Pancreas (tissue), 10 donors: ENCODE results near the gene ZBP1. TPM values are rescaled to one million over a fixed set of nuclear protein-coding genes. Genes with fewer than 3 reads are reported as not detected.

Experiments
- ATAC-seq, 4 donors: fragments of 200-7000 bp; cut with Tn5 transposase; one replicate each; pipeline versions ENCODE4 v1.8.0 to v1.9.1; 2020; ENCODE audit warnings: mild to moderate bottlenecking in 4 of 4, moderate library complexity in 4 of 4
- DNase-seq, 6 donors: peaks; one replicate each; pipeline ENCODE4 v3.0.0-alpha.2; 2020
- FAIRE-seq: peaks from 2 replicates; lab custom pipeline; 2012; peaks lifted over from hg19 to GRCh38; lab: Jason Lieb, UNC
- H3K27ac ChIP-seq, 4 donors: fragments of 200-600 bp; sonication (generic); 1 replicate in 3 of 4; 2 replicates in 1 of 4; pipeline versions ENCODE4 v1.5.0 to v1.8.0; 2020
- H3K27me3 ChIP-seq, 4 donors: fragments of 200-600 bp; one replicate each; pipeline ENCODE4 v1.8.0; 2021
- H3K36me3 ChIP-seq, 3 donors: fragments of 200-600 bp; sonication (generic) in 1 of 3; one replicate each; pipeline versions ENCODE4 v1.5.0 to v1.8.0; 2020 to 2021
- H3K4me1 ChIP-seq, 3 donors: fragments of 200-600 bp; one replicate each; pipeline ENCODE4 v1.8.0; 2021
- H3K4me3 ChIP-seq, 4 donors: fragments of 200-600 bp; sonication (generic) in 2 of 4; one replicate each; pipeline versions ENCODE4 v1.5.0 to v1.8.0; 2020 to 2021
- H3K9me3 ChIP-seq, 4 donors: fragments of 200-600 bp; one replicate each; pipeline ENCODE4 v1.8.0; 2021
- WGBS, 2 donors: extraction: QIAGEN DNeasy Blood & Tissue Kit; methylation state at CpG; one replicate each; pipeline ENCODE4 v1.1.7; 2013; 5-methylcytosine and 5-hydroxymethylcytosine counted together
- intact Hi-C, 3 donors: fragments of 100-400 bp; cut with DNase I; formaldehyde crosslinking; loops; one replicate each; pipeline versions ENCODE4 v1.11.1 to v1.14.2; 2022
- polyA plus RNA-seq, 2 donors: library from polyadenylated mRNA; stranded (reverse); fragments of 200-250 nt; gene quantifications; one replicate each; pipeline ENCODE4 v1.2.3, GENCODE V29; 2013
- total RNA-seq, 6 donors: library from RNA; stranded (reverse); fragmentation: NEBNext Ultra II Directional in 4 of 6; extraction: Animal tissue kit (Norgen Biotek cat#: 25700) in 4 of 6; gene quantifications; one replicate each; pipeline versions ENCODE4 v1.2.1 to v1.2.4, GENCODE V29; 2021 to 2023
- TF ChIP-seq, protein P1 (sequence below), 4 donors: fragments of 200-600 bp; sonication (generic) in 3 of 4; IDR thresholded peaks; one replicate each; pipeline versions ENCODE4 v1.5.0 to v1.8.0; 2021; ENCODE audit warnings: antibody characterized with exemption in 4 of 4
- donor health status: healthy with polysubstance abuse.
- donor health status: DM: no; HTN: no; CAD: no; lungs with moderate emphysema.
- donor health status: DM: no; HTN: no; CAD: no.
- donor health status: control.
- donor health status: control.
- donor health status: Bipolar disorder and iron deficiency.
- donor health status: DM: yes; HTN: yes; CAD: no.
- donor health status: DM: no; HTN: no; CAD: no.
- donor health status: DM: no; HTN: no; CAD: no.
- donor health status: DM: yes; HTN: yes; CAD: no.

Gene ZBP1
- total and polyA plus RNA-seq, 8 donors = 0.09 to 0.90 (median 0.17) TPM; not detected in 3

DNA sequence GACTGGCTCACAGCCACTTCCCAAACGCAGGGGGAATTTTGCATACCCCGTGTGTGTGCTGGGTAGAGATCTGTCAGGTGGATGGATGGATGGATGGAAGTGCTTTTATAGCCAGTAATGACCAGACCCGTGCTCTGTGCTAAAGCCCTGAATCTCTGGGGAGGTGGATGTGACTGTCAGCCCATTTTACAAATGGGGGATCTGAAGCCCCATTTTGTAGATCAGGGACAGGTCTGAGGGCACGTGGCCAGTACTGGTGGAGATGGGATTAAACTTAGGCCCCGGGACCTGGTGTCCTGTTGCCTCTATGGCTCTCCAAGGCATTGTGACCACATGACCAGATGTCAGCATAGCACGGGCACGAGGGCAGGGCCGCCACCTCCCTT, 38.2 kb upstream of the ZBP1 start:
- no peak overlapping the region for H3K4me3 ChIP-seq
- ATAC-seq (no peak), DNase-seq (peak in 1 of 6 donors; percentile 11), FAIRE-seq (no peak)
- no peaks in the 10 kb centered on the region for H3K9me3 ChIP-seq
- H3K27ac ChIP-seq = no peak overlapping the region
- no peaks in the 10 kb centered on the region for H3K27me3 ChIP-seq
- H3K36me3 ChIP-seq = peaks cover 0 to 8% (median 0%) of the 10 kb centered on the region in 3 donors
- no peaks in the 10 kb centered on the region for H3K4me1 ChIP-seq
- TF ChIP-seq, protein P1, sequence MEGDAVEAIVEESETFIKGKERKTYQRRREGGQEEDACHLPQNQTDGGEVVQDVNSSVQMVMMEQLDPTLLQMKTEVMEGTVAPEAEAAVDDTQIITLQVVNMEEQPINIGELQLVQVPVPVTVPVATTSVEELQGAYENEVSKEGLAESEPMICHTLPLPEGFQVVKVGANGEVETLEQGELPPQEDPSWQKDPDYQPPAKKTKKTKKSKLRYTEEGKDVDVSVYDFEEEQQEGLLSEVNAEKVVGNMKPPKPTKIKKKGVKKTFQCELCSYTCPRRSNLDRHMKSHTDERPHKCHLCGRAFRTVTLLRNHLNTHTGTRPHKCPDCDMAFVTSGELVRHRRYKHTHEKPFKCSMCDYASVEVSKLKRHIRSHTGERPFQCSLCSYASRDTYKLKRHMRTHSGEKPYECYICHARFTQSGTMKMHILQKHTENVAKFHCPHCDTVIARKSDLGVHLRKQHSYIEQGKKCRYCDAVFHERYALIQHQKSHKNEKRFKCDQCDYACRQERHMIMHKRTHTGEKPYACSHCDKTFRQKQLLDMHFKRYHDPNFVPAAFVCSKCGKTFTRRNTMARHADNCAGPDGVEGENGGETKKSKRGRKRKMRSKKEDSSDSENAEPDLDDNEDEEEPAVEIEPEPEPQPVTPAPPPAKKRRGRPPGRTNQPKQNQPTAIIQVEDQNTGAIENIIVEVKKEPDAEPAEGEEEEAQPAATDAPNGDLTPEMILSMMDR (IDR thresholded peaks at IDR 0.05) = no peak
- 75% methylated on average over 8 of the region's 8 CpGs for WGBS, 2 donors
- intact Hi-C loops = loop anchor here (10.0 kb wide), 3 partner anchors 306 to 516 kb away; no protein-coding TSS in a partner anchor

DNA sequence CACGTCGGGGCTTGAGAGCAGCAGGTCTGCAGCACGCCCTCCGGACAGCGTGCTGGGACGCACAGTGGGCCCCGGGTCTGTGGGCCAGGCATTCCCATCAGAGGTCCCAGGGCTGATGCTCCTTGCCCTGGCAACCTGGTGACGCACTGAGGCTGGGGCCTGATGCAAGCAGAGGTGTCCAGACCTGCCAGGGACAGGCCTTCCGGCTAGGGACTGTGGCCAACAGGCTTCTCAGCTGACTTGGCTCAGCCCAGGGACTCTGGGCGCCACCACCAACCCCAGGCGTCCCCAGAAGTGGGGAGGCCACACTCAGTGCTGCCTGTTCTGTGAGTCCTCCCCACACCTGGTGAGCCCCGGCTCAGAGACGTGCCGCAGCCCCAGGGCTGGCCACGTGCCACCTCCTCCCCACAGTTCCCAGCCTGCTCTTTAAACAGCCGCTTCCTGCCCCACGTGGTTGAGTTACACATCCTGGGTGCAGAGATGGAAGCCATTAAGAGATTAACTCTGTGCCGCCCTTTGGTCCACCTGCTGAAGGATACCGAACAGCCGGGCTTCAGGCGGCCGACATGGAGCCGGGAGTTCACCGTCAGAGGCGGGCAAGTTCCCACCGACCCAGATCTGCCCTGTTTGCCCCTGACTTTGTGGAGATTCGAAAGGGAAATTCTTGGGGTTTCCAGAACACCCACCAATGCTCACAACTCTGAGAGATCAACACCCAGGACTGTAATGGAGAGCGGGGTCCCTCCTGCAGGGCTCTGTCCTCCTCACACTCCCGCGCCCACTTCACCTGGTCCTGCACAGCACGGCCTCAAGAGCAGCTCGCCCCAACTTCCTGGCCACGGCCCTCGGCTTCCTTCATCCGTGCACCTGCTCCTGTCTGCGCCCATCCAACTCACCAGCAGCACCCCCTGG, 37.6 kb upstream of the ZBP1 start:
- DNase-seq (peak in 5 of 6 donors; percentile 14 to 65 (median 35)), ATAC-seq (peak; percentile 13 to 50 (median 35)), FAIRE-seq (no peak)
- H3K4me1 ChIP-seq = no peaks in the 10 kb centered on the region
- no peaks in the 10 kb centered on the region for H3K27me3 ChIP-seq
- 73 to 78% methylated on average over 36 of the region's 36 CpGs for WGBS, 2 donors
- TF ChIP-seq, protein P1 (IDR thresholded peaks at IDR 0.05) = no peak
- peaks cover 0 to 12% (median 0%) of the 10 kb centered on the region in 3 donors for H3K36me3 ChIP-seq
- no peak overlapping the region for H3K27ac ChIP-seq
- intact Hi-C loops = loop anchor here (10.0 kb wide), 3 partner anchors 307 to 517 kb away; no protein-coding TSS in a partner anchor
- H3K9me3 ChIP-seq = no peaks in the 10 kb centered on the region
- H3K4me3 ChIP-seq = no peak overlapping the region

DNA sequence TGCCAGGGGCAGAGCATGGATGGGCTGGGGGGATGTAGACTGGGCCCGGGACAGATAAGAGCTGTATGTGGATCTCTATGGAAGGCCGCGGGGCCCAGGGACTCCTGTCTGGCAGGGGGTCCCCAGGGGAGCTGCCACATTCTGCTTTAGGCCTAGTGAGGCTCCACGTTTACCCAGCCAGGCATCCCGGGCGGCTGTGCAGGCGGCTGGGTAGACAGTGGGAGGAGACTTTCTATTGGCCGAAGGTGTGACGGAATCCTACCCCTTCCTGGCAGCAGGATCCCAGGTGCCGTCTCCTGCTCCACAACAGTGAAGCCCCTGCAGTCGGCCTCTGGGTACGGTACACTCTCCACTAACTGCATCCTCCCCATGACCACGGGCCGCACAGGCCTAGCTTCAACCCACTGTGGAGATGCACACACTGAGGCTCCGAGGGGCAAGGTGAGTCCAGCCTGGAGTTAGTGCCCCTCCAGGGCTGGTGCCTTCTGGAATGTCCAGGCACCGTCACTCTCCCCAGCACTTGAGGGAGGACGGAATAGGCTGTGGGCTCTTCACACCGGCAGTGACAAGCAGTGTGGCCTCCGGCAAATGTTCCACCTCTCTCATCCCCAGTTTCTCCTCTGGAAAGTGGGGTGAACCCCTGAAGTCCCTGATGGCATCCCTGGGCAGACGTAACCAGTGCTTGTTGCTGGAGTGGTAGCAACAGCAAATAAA, 36.8 kb upstream of the ZBP1 start:
- Histone ChIP-seq H3K4me3 (no peak overlapping the region), H3K27me3 (no peaks in the 10 kb centered on the region), H3K4me1 (no peaks in the 10 kb centered on the region), H3K27ac (no peak overlapping the region), H3K36me3 (peaks cover 0 to 20% (median 1%) of the 10 kb centered on the region in 3 donors), H3K9me3 (no peaks in the 10 kb centered on the region)
- 86 to 88% methylated on average over 20 of the region's 20 CpGs for WGBS, 2 donors
- no peak for ATAC-seq
- TF ChIP-seq, protein P1 (IDR thresholded peaks at IDR 0.05) = no peak
- intact Hi-C loops = loop anchor here (10.0 kb wide), 3 partner anchors 308 to 518 kb away; no protein-coding TSS in a partner anchor
- peak in 4 of 6 donors; percentile 6 to 55 (median 30) for DNase-seq
- no peak for FAIRE-seq

- Histone ChIP-seq H3K4me1 (no peaks in the 10 kb centered on the region), H3K27ac (no peak overlapping the region), H3K9me3 (no peaks in the 10 kb centered on the region), H3K36me3 (peaks cover 0 to 24% (median 3%) of the 10 kb centered on the region in 3 donors), H3K4me3 (no peak overlapping the region), H3K27me3 (no peaks in the 10 kb centered on the region)
- intact Hi-C loops = loop anchor here (10.0 kb wide), 3 partner anchors 308 to 518 kb away; no protein-coding TSS in a partner anchor
- TF ChIP-seq, protein P1 (IDR thresholded peaks at IDR 0.05) = no peak
- DNase-seq = peak in 2 of 6 donors; percentile 7 to 23
- no peak for FAIRE-seq
- no peak for ATAC-seq
- 76 to 86% methylated on average over 15 of the region's 15 CpGs for WGBS, 2 donors
Observed at GRCh38 chr20:57656252-57656820, 36.1 kb upstream of the ZBP1 start.
